Endothelial cell of umbilical vein (primary cell): Measurements from ENCODE around the gene MAEA. TPM values are rescaled to one million over a fixed set of nuclear protein-coding genes. Genes with fewer than 3 reads are reported as not detected.

ENCODE experiments used
- BruUV-seq: library from RNA; stranded (reverse); fragments of 400-500 nt; replicated peaks from 2 replicates; lab custom pipeline; 2021; lab: Mats Ljungman, UMichigan
- CTCF ChIA-PET: fragments of 300-600, 350-600 bp; sonication (Branson Sonifier 250); formaldehyde crosslinking; loops from one replicate; lab custom pipeline; 2021; ENCODE audit warnings: antibody characterized with exemption, inconsistent platforms; lab: Charles Lee
- POLR2A ChIA-PET: fragments of 300-600, 350-600 bp; sonication (Branson Sonifier 250); formaldehyde crosslinking; loops from one replicate; lab custom pipeline; 2021; ENCODE audit warnings: antibody characterized with exemption, inconsistent platforms; lab: Charles Lee
- DNase-seq: peaks from one replicate; pipeline ENCODE4 v3.0.0-alpha.2; 2011; ENCODE audit warnings: low read depth, low spot score
- FAIRE-seq: peaks from 2 replicates; lab custom pipeline; 2011; peaks lifted over from hg19 to GRCh38; lab: Jason Lieb, UNC
- H2AFZ ChIP-seq: 2 replicates; pipeline ENCODE4 v1.6.0; 2012; ENCODE audit warnings: low read depth, low read length, control low read depth, inconsistent platforms
- H3K27ac ChIP-seq: 2 replicates; pipeline ENCODE4 v1.5.1; 2011; ENCODE audit warnings: low read depth, mild to moderate bottlenecking, control low read depth, low read length, moderate library complexity; ENCODE audit not compliant: insufficient read depth
- H3K27me3 ChIP-seq, 2 experiments: 2 replicates each; pipeline versions ENCODE4 v1.6.0 to v1.6.1; 2011; ENCODE audit warnings: low read length in 2 of 2, mixed read lengths in 1 of 2; ENCODE audit not compliant: control insufficient read depth in 2 of 2, insufficient read depth in 2 of 2
- H3K36me3 ChIP-seq, 2 experiments: 2 replicates in 1 of 2; 3 replicates in 1 of 2; pipeline ENCODE4 v1.5.1; 2011; ENCODE audit warnings: low read length in 2 of 2, mild to moderate bottlenecking in 1 of 2, moderate library complexity in 1 of 2; ENCODE audit not compliant: control insufficient read depth in 2 of 2, insufficient read depth in 2 of 2; ENCODE audit errors: extremely low read depth in 1 of 2
- H3K4me1 ChIP-seq: 3 replicates; pipeline ENCODE4 v1.5.1; 2011; ENCODE audit warnings: mild to moderate bottlenecking, low read length; ENCODE audit not compliant: control insufficient read depth, insufficient read depth; ENCODE audit errors: extremely low read depth
- H3K4me2 ChIP-seq: 2 replicates; pipeline ENCODE4 v1.6.1; 2011; ENCODE audit warnings: low read length, control low read depth, mixed read lengths; ENCODE audit not compliant: insufficient read depth
- H3K4me3 ChIP-seq, 3 experiments: fragments of 200-600 bp in 1 of 3; sonication (generic), shearing (Covaris generic) in 1 of 3; replicated peaks in 1 of 3; 2 replicates each; pipeline ENCODE4 v1.5.1; 2011 to 2016; ENCODE audit warnings: control low read depth in 3 of 3, low read length in 3 of 3, mild to moderate bottlenecking in 2 of 3, inconsistent platforms in 1 of 3, low read depth in 1 of 3, moderate library complexity in 1 of 3; ENCODE audit not compliant: insufficient read depth in 1 of 3
- H3K79me2 ChIP-seq: 2 replicates; pipeline ENCODE4 v1.6.0; 2012; ENCODE audit warnings: low read length, inconsistent platforms; ENCODE audit not compliant: control insufficient read depth, insufficient read depth
- H3K9ac ChIP-seq: replicated peaks from 2 replicates; pipeline ENCODE3; 2011; ENCODE audit warnings: low read length, control low read depth; ENCODE audit not compliant: insufficient read depth; ENCODE audit errors: extremely low read depth
- H3K9me1 ChIP-seq: replicated peaks from 3 replicates; pipeline ENCODE4 v1.6.0; 2011; ENCODE audit warnings: mild to moderate bottlenecking, low read length; ENCODE audit not compliant: control insufficient read depth, insufficient read depth; ENCODE audit errors: extremely low read depth
- H3K9me3 ChIP-seq: replicated peaks from 2 replicates; pipeline ENCODE4 v1.5.1; 2012; ENCODE audit warnings: low read length, inconsistent platforms; ENCODE audit not compliant: control insufficient read depth, insufficient read depth
- H4K20me1 ChIP-seq: replicated peaks from 2 replicates; pipeline ENCODE3; 2011; ENCODE audit warnings: mild to moderate bottlenecking, low read length; ENCODE audit not compliant: control insufficient read depth, insufficient read depth; ENCODE audit errors: extremely low read depth
- CTCF ChIP-seq, 2 donors: IDR thresholded peaks; 1 replicate in 1 of 2; 2 replicates in 1 of 2; pipeline ENCODE4 v1.5.1; 2011; ENCODE audit warnings: low read length in 2 of 2, mild to moderate bottlenecking in 2 of 2, moderate library complexity in 2 of 2, control low read depth in 1 of 2, inconsistent platforms in 1 of 2, low read depth in 1 of 2; ENCODE audit not compliant: insufficient read depth in 1 of 2; ENCODE audit errors: extremely low read depth in 1 of 2
- EZH2 ChIP-seq: IDR thresholded peaks from 2 replicates; pipeline ENCODE4 v1.6.1; 2012; ENCODE audit warnings: borderline replicate concordance, low read depth, mild to moderate bottlenecking, moderate library complexity, low read length, inconsistent platforms; ENCODE audit not compliant: severe bottlenecking
- FOS ChIP-seq: IDR thresholded peaks from 2 replicates; pipeline ENCODE4 v1.6.1; 2011; ENCODE audit warnings: mild to moderate bottlenecking, low read length, moderate library complexity, borderline replicate concordance; ENCODE audit not compliant: insufficient read depth
- GATA2 ChIP-seq: IDR thresholded peaks from 2 replicates; pipeline ENCODE4 v1.7.0; 2011; ENCODE audit warnings: low read depth, mild to moderate bottlenecking, moderate library complexity, mixed read lengths, low read length; ENCODE audit not compliant: insufficient read length, insufficient read depth
- JUN ChIP-seq: IDR thresholded peaks from 2 replicates; pipeline ENCODE4 v1.6.1; 2011; ENCODE audit warnings: borderline replicate concordance, low read depth; ENCODE audit not compliant: insufficient read length, insufficient read depth
- MAX ChIP-seq: IDR thresholded peaks from 2 replicates; pipeline ENCODE4 v1.6.1; 2011; ENCODE audit not compliant: insufficient read depth, insufficient read length
- MYC ChIP-seq: IDR thresholded peaks from one replicate; pipeline ENCODE4 v1.6.1; 2011; ENCODE audit warnings: mild to moderate bottlenecking, low read depth, low read length
- POLR2A ChIP-seq: IDR thresholded peaks from 2 replicates; pipeline ENCODE4 v1.6.1; 2012; ENCODE audit warnings: low read depth, mild to moderate bottlenecking, control low read depth, low read length
- POLR2AphosphoS5 ChIP-seq: IDR thresholded peaks from 2 replicates; pipeline ENCODE4 v1.6.1; 2012; ENCODE audit warnings: low read depth, mild to moderate bottlenecking, control low read depth, low read length, moderate library complexity; ENCODE audit not compliant: insufficient read depth
- dilution Hi-C: fragments of 300-500 bp; cut with MboI; formaldehyde crosslinking; loops from one replicate; pipeline ENCODE4 v1.15.0; 2019; ENCODE audit warnings: low sequenced_read_pairs; ENCODE audit not compliant: extremely low pct_ligation_motif_present
- intact Hi-C: fragments of 100-400 bp; cut with micrococcal nuclease; formaldehyde crosslinking; loops from one replicate; pipeline ENCODE4 v1.10.0; 2022
- polyA plus RNA-seq, 4 experiments: library from polyadenylated mRNA; depleted of rRNA in 3 of 4; stranded (reverse) in 3 of 4; unstranded in 1 of 4; fragments of >200 nt; gene quantifications; 2 replicates each; pipeline versions ENCODE4 v1.2.1 to v1.2.3, GENCODE V29; 2011 to 2012; ENCODE audit warnings: missing spikeins in 1 of 4
- total RNA-seq: library from RNA; stranded (reverse); gene quantifications from 2 replicates; pipeline ENCODE4 v1.2.3, GENCODE V29; 2021

MAEA gene
- total and polyA plus RNA-seq, 2 donors (not counting 3 experiments of a cell fraction or from before 2014, with no cell fraction given) = 66.0 to 108 TPM

- POLR2A ChIA-PET = no interaction called here
- Histone ChIP-seq H3K79me2 (peaks cover 76% of the 10 kb centered on the region), H3K4me1 (peaks cover 11% of the 10 kb centered on the region), H3K9ac (no peak overlapping the region), H3K27me3 (no peaks in the 10 kb centered on the region), H4K20me1 (no peaks in the 10 kb centered on the region), H3K36me3 (peaks cover 4 to 13% of the 10 kb centered on the region in 2 experiments), H3K27ac (no peak overlapping the region), H3K9me1 (no peaks in the 10 kb centered on the region), H3K4me3 (no peak overlapping the region), H3K9me3 (no peaks in the 10 kb centered on the region), H3K4me2 (no peak overlapping the region), H2AFZ (no peak overlapping the region)
- dilution Hi-C loops (no loop called here), intact Hi-C loops (loop anchor here (5.0 kb wide), 1 partner anchor 71 kb away; no protein-coding TSS in a partner anchor)
- TF ChIP-seq POLR2AphosphoS5 = no peak
- no peak for TF ChIP-seq FOS
- TF ChIP-seq JUN = no peak
- no peak for TF ChIP-seq CTCF (IDR thresholded peaks at IDR 0.05; ENCODE audit: extremely low read depth in 1 of 2, insufficient read depth in 1 of 2, low read depth in 1 of 2, low read length in 2 of 2)
- no peak for TF ChIP-seq POLR2A
- TF ChIP-seq MYC = no peak
- TF ChIP-seq MAX = no peak
- TF ChIP-seq GATA2 = no peak
- no peak for TF ChIP-seq EZH2
- FAIRE-seq = no peak
- BruUV-seq = no TSS peak
- DNase-seq = no peak
- CTCF ChIA-PET = interaction anchor here (0.5 to 1.3 kb wide), 4 partner anchors 10 to 590 kb away, joined by 3 to 5 read pairs (median 3); no protein-coding TSS in a partner anchor
These were observed 18.5 kb downstream of the MAEA start for GRCh38 chr4:1307951-1308735.
